SK-N-SH (cell line): ENCODE data around the gene C3AR1. TPM values are rescaled to one million over a fixed set of nuclear protein-coding genes. Genes with fewer than 3 reads are reported as not detected.
A peak's percentile ranks its signal among the peaks of the same experiment; 100 is the strongest.
"Not testable (repeated sequence)": the region's sequence is repeated elsewhere in the genome, so short reads cannot be mapped to it uniquely, and the experiment has no call there.

Experiments used
- CTCF ChIA-PET: fragments of 300-600, 350-600 bp; formaldehyde crosslinking; extraction: SDS; loops from one replicate; lab custom pipeline; 2021; lab: Yijun Ruan, JAX
- POLR2A ChIA-PET: fragments of 350-600 bp; sonication (Branson Sonifier 250); formaldehyde crosslinking; extraction: SDS; loops from one replicate; lab custom pipeline; 2020; ENCODE audit warnings: antibody characterized with exemption, inconsistent platforms; lab: Yijun Ruan, JAX
- DNase-seq: peaks from one replicate; pipeline ENCODE4 v3.0.0; 2012
- H2AFZ ChIP-seq: fragments of 200-600 bp; sonication (generic); 2 replicates; pipeline ENCODE4 v1.8.1; 2016; ENCODE audit warnings: antibody characterized with exemption, mild to moderate bottlenecking, low read depth
- H3F3A ChIP-seq: fragments of 200-600 bp; sonication (generic); replicated peaks from 2 replicates; pipeline ENCODE3; 2016; ENCODE audit warnings: antibody characterized with exemption, mild to moderate bottlenecking; ENCODE audit not compliant: insufficient read depth
- H3K27ac ChIP-seq, 2 experiments: fragments of 200-500 bp in 1 of 2; fragments of 200-600 bp in 1 of 2; sonication (Bioruptor generic) in 1 of 2; sonication (generic), shearing (Covaris generic) in 1 of 2; 2 replicates each; pipeline versions ENCODE4 v1.5.1 to v1.6.1; 2014 to 2016; ENCODE audit warnings: low read depth in 2 of 2, inconsistent platforms in 1 of 2, low read length in 1 of 2, mild to moderate bottlenecking in 1 of 2, mixed read lengths in 1 of 2
- H3K27me3 ChIP-seq: fragments of 200-600 bp; sonication (generic), shearing (Covaris generic); 2 replicates; pipeline ENCODE4 v1.6.1; 2016; ENCODE audit warnings: mixed run types; ENCODE audit not compliant: insufficient read depth
- H3K36me3 ChIP-seq, 2 experiments: fragments of 200-500 bp in 1 of 2; fragments of 200-600 bp in 1 of 2; sonication (Bioruptor generic) in 1 of 2; sonication (generic) in 1 of 2; replicated peaks in 1 of 2; 2 replicates each; pipeline versions ENCODE3 to v1.5.1; 2014 to 2016; ENCODE audit warnings: low read length in 1 of 2, mild to moderate bottlenecking in 1 of 2; ENCODE audit not compliant: insufficient read depth in 2 of 2, control insufficient read depth in 1 of 2
- H3K4me1 ChIP-seq, 2 experiments: fragments of 200-500 bp in 1 of 2; fragments of 200-600 bp in 1 of 2; sonication (Bioruptor generic) in 1 of 2; sonication (generic), shearing (Covaris generic) in 1 of 2; 2 replicates each; pipeline versions ENCODE4 v1.5.1 to v1.6.1; 2014 to 2016; ENCODE audit warnings: low read depth in 1 of 2, low read length in 1 of 2, mixed run types in 1 of 2; ENCODE audit not compliant: insufficient read depth in 2 of 2, control insufficient read depth in 1 of 2
- H3K4me2 ChIP-seq: fragments of 200-600 bp; sonication (generic), shearing (Covaris generic); 2 replicates; pipeline ENCODE4 v1.6.1; 2017; ENCODE audit warnings: mixed run types
- H3K4me3 ChIP-seq, 2 experiments: fragments of 200-500 bp in 1 of 2; fragments of 200-600 bp in 1 of 2; sonication (Bioruptor generic) in 1 of 2; sonication (generic), shearing (Covaris generic) in 1 of 2; 2 replicates each; pipeline versions ENCODE4 v1.5.1 to v1.8.1; 2014 to 2016; ENCODE audit warnings: low read depth in 2 of 2, inconsistent platforms in 1 of 2, low read length in 1 of 2, mild to moderate bottlenecking in 1 of 2, mixed read lengths in 1 of 2, moderate library complexity in 1 of 2
- H3K79me2 ChIP-seq: fragments of 200-600 bp; sonication (generic); 2 replicates; pipeline ENCODE4 v1.8.1; 2017; ENCODE audit warnings: mild to moderate bottlenecking; ENCODE audit not compliant: insufficient read depth
- H3K9ac ChIP-seq: fragments of 200-600 bp; sonication (generic); 2 replicates; pipeline ENCODE4 v1.6.1; 2017; ENCODE audit warnings: mixed run types
- H3K9me2 ChIP-seq: fragments of 200-600 bp; sonication (generic); 2 replicates; pipeline ENCODE4 v1.6.1; 2017; ENCODE audit warnings: mixed run types
- H3K9me3 ChIP-seq: fragments of 200-600 bp; sonication (generic); 2 replicates; pipeline ENCODE4 v1.6.1; 2017; ENCODE audit warnings: mixed run types, mild to moderate bottlenecking, moderate library complexity
- H4K20me1 ChIP-seq: fragments of 200-600 bp; sonication (generic); 2 replicates; pipeline ENCODE4 v1.6.1; 2017; ENCODE audit warnings: mild to moderate bottlenecking, mixed run types; ENCODE audit not compliant: insufficient read depth
- CTCF ChIP-seq: fragments of 200-600 bp; sonication (generic); IDR thresholded peaks from 2 replicates; pipeline ENCODE4 v1.6.1; 2017; ENCODE audit warnings: antibody characterized with exemption, mild to moderate bottlenecking, moderate library complexity
- ELF1 ChIP-seq: IDR thresholded peaks from 2 replicates; pipeline ENCODE4 v1.4.0; 2012
- EZH2phosphoT487 ChIP-seq: fragments of 200-600 bp; sonication (generic); IDR thresholded peaks from 2 replicates; pipeline ENCODE4 v1.6.1; 2017; ENCODE audit warnings: low read depth, mixed run types, mild to moderate bottlenecking, antibody characterized with exemption, moderate library complexity, borderline replicate concordance
- FOXJ3 ChIP-seq: sonication (generic); formaldehyde crosslinking; IDR thresholded peaks from 2 replicates; pipeline ENCODE4 v1.5.1; 2020; ENCODE audit warnings: mild to moderate bottlenecking, missing genetic modification reagents
- GATA2 ChIP-seq: sonication (generic); formaldehyde crosslinking; IDR thresholded peaks from 2 replicates; pipeline ENCODE4 v1.5.0; 2020; ENCODE audit warnings: mild to moderate bottlenecking, missing genetic modification reagents
- IRF3 ChIP-seq: fragments of 150-350 bp; IDR thresholded peaks from 2 replicates; pipeline ENCODE4 v1.6.1; 2016; ENCODE audit warnings: mild to moderate bottlenecking, low read depth, low read length
- NRF1 ChIP-seq: IDR thresholded peaks from 2 replicates; pipeline ENCODE4 v1.6.1; 2012; ENCODE audit warnings: low read depth, mild to moderate bottlenecking, low read length
- RAD21 ChIP-seq: IDR thresholded peaks from 2 replicates; pipeline ENCODE4 v1.6.1; 2012; ENCODE audit warnings: mild to moderate bottlenecking, low read length
- SIN3A ChIP-seq: IDR thresholded peaks from 2 replicates; pipeline ENCODE4 v1.6.1; 2012; ENCODE audit warnings: low read depth, mild to moderate bottlenecking, low read length, moderate library complexity, borderline replicate concordance
- TAF1 ChIP-seq: IDR thresholded peaks from 2 replicates; pipeline ENCODE4 v1.6.1; 2012; ENCODE audit warnings: low read depth, mild to moderate bottlenecking, low read length, moderate library complexity, borderline replicate concordance
- TCF12 ChIP-seq: IDR thresholded peaks from 2 replicates; pipeline ENCODE4 v1.4.0; 2012
- USF1 ChIP-seq: IDR thresholded peaks from 2 replicates; pipeline ENCODE4 v1.4.0; 2012; ENCODE audit warnings: low read depth, borderline replicate concordance
- WGBS: methylation state at CpG from one replicate; pipeline ENCODE4 v1.1.6; 2017; ENCODE audit warnings: low lambda C conversion rate; 5-methylcytosine and 5-hydroxymethylcytosine counted together
- polyA plus RNA-seq, 3 experiments: library from polyadenylated mRNA; depleted of rRNA; stranded (reverse); fragments of >200 nt; gene quantifications; 2 replicates each; pipeline ENCODE4 v1.2.3, GENCODE V29; 2012
- TF ChIP-seq, protein P1 (sequence below): IDR thresholded peaks from 2 replicates; pipeline ENCODE4; 2012
- TF ChIP-seq, protein P2 (sequence below): IDR thresholded peaks from 2 replicates; pipeline ENCODE4 v1.4.0; 2012; ENCODE audit warnings: low read depth

C3AR1 gene
- polyA plus RNA-seq, 1 of the 3 experiments (the other 2 are of a cell fraction) = 1.4 TPM

DNA sequence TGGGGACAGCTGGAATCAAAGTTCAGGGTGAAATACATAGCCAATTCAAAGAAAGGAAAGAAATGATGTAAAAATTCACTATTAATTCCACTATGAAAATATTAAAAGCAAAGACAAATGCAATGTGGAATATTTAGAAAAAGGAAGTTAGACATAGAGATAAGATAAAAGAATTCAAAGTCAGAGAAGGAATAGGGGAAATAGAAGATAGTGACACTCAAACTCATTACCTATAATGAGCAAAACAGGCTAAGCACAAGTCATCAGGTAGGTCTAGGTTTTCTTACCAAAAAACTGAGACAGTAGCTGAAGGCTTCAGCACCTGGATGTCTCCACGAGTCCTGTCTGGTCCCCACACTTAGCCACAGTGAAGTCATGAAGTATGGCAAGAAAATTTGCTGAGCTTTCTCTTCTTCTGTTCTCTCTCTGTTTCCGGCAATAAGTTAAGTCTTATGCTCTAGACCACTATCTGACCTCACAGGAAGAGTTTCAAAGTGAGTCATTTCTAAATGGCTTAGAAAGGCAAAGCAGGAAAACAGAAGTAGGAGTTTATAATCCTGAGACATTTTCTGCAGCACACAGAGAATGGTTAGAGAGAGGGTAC is at the start of gene C3AR1 (continued):
- TF ChIP-seq EZH2phosphoT487 (no peak), TAF1 (no peak), CTCF (no peak), IRF3 (no peak), GATA2 (CRISPR knock-in tag) (no peak), FOXJ3 (no peak), TCF12 (peak; percentile 26; the same call in 1 of the 2 replicates)

GRCh38 chr12:8113117-8113516 is 47.0 kb upstream of the C3AR1 start:
- H3K4me2 ChIP-seq, H3K4me1 ChIP-seq, H3K9me2 ChIP-seq, H3K36me3 ChIP-seq, H3K4me3 ChIP-seq, H3K9ac ChIP-seq, H3K79me2 ChIP-seq, POLR2A ChIA-PET, H3K27me3 ChIP-seq, DNase-seq, H4K20me1 ChIP-seq, H2AFZ ChIP-seq, H3K27ac ChIP-seq, H3F3A ChIP-seq, H3K9me3 ChIP-seq, CTCF ChIA-PET: not testable (repeated sequence)
- WGBS = 76% methylated on average over 4 of the region's 4 CpGs

- H2AFZ ChIP-seq = peak overlapping the region; percentile 76; the same call in 1 of the 2 replicates
- TF ChIP-seq CTCF = peak; percentile 100
- no peak for TF ChIP-seq ELF1
- TF ChIP-seq RAD21 = peak; percentile 97
- TF ChIP-seq, protein P1, sequence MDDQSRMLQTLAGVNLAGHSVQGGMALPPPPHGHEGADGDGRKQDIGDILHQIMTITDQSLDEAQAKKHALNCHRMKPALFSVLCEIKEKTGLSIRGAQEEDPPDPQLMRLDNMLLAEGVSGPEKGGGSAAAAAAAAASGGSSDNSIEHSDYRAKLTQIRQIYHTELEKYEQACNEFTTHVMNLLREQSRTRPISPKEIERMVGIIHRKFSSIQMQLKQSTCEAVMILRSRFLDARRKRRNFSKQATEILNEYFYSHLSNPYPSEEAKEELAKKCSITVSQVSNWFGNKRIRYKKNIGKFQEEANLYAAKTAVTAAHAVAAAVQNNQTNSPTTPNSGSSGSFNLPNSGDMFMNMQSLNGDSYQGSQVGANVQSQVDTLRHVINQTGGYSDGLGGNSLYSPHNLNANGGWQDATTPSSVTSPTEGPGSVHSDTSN = no peak
- no peak for TF ChIP-seq USF1
- no peak for TF ChIP-seq SIN3A
- TF ChIP-seq, protein P2, sequence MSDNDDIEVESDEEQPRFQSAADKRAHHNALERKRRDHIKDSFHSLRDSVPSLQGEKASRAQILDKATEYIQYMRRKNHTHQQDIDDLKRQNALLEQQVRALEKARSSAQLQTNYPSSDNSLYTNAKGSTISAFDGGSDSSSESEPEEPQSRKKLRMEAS = peak; percentile 26; the same call in 1 of the 2 replicates
- TF ChIP-seq NRF1 = no peak
Observed at GRCh38 chr12:8108808-8109398, 42.7 kb upstream of the C3AR1 start.

More at GRCh38 chr12:8108808-8109398, 42.7 kb upstream of the C3AR1 start:
- CTCF ChIA-PET = interaction anchor here (0.6 to 3.0 kb wide), 24 partner anchors 10 to 281 kb away, joined by 3 to 28 read pairs (median 4); partner anchors contain the start of gene FAM90A1
- Histone ChIP-seq H3K4me3 (peak overlapping the region in 1 of 2 experiments; percentile 23; a peak in 1 of 4 replicates), H3K4me2 (peak overlapping the region; percentile 51; the same call in 1 of the 2 replicates), H3K36me3 (peaks cover 0 to 15% of the 10 kb centered on the region in 2 experiments), H3K4me1 (no peaks in the 10 kb centered on the region), H3K27ac (no peak overlapping the region), H3K9me3 (no peaks in the 10 kb centered on the region), H3K9me2 (no peaks in the 10 kb centered on the region), H3F3A (no peaks in the 10 kb centered on the region), H4K20me1 (no peaks in the 10 kb centered on the region), H3K27me3 (no peaks in the 10 kb centered on the region), H3K79me2 (no peaks in the 10 kb centered on the region), H3K9ac (peak overlapping the region; percentile 32; the same call in 1 of the 2 replicates)
- WGBS = 4% methylated on average over 3 of the region's 3 CpGs
- DNase-seq = peak; percentile 71
- POLR2A ChIA-PET = no interaction called here
